ENCODE measurements around the gene GID4.

The GID4 gene

DNA sequence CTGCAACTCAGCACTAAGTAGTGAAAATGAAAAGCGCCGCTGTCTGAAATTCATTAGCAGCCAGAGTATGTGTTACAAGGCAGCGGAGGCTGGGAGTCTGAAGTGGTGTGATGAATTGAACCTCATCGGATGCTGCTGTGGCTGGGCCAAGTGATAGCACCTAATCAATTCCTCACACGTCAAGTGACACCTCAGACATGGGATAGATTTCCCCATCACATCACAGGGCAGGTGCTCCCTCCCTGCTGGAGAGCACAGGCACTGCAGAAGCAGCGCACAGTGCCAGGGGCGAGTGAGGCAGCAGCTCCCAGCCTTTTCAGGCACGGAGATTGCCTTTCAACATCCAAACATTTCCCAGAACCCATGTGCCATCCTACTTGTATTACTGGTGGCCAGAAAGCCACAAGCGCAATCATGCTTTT, 34.3 kb upstream of the GID4 start:
- Histone ChIP-seq H3K4me1 (ENCODE audit: control insufficient read depth, insufficient read depth, low read length) (no peaks in the 10 kb centered on the region), H3K4me3 (ENCODE audit: low read length) (no peak overlapping the region), H3K27me3 (ENCODE audit: control insufficient read depth, insufficient read depth, low read length) (no peaks in the 10 kb centered on the region), H3K9ac (ENCODE audit: low read length) (no peak overlapping the region), H3K36me3 (ENCODE audit: control insufficient read depth, insufficient read depth, low read length) (peaks cover 5% of the 10 kb centered on the region), H3K9me3 (ENCODE audit: control insufficient read depth, low read length) (no peaks in the 10 kb centered on the region)

DNA sequence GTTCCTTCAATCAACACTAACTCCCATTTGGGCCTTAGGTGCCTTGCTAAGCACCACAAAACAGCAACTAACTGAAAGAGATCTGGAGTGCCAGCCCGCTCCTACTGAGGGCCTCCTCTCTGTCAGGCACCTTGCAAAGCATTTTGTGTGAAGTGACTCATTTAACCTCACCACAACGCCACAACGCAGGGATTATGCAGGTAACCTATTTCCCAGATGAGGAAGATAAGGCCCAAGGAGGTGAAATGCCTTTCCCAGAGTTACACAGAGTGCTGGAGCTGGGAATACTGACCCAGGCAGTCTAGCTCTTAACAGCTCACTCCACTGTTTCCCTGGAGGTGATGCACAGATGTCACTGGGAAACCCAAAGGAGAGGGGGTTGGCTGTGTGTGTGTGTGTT, 33.7 kb upstream of the GID4 start:
- Histone ChIP-seq H3K9ac (ENCODE audit: low read length) (no peak overlapping the region), H3K4me3 (ENCODE audit: low read length) (no peak overlapping the region), H3K9me3 (ENCODE audit: control insufficient read depth, low read length) (no peaks in the 10 kb centered on the region), H3K27me3 (ENCODE audit: control insufficient read depth, insufficient read depth, low read length) (no peaks in the 10 kb centered on the region), H3K4me1 (ENCODE audit: control insufficient read depth, insufficient read depth, low read length) (no peaks in the 10 kb centered on the region), H3K36me3 (ENCODE audit: control insufficient read depth, insufficient read depth, low read length) (peaks cover 5% of the 10 kb centered on the region)

DNA sequence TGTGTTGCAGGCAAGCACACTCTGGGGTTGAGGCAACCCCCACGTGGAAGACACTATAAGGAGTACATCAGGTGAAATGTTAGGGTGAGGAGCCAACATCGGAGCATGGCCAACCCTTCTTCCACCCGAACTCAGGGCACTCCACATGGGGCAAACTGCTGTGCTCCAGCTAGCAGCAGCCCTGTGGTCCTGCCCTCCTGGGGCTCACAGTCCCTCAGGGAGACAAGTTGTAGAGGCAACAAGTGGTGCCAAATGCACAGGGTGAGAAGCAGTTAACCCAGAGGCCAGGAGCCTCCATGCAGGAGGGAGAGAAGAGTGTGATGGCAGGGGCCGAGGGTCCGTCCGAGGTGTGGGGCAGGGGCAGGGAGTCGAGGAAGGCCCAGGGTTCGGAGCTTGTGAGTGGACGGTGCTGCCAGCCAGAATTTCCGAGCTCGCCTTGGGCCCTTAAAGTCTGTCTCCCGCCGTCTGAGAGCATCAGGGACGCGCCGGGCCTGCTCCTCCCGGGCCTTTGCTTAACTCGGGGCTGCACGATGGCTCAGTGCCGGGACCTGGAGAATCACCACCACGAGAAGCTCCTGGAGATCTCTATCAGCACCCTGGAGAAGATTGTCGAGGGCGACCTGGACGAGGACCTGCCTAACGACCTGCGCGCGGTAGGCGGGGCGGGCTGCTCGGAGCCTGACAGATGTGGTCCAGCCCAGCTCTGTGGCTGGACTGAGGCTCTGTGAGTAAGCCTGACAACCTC, 32.5 kb upstream of the GID4 start:
- H3K27me3 ChIP-seq (ENCODE audit: control insufficient read depth, insufficient read depth, low read length): no peaks in the 10 kb centered on the region
- H3K4me1 ChIP-seq (ENCODE audit: control insufficient read depth, insufficient read depth, low read length): no peaks in the 10 kb centered on the region
- peaks cover 5% of the 10 kb centered on the region for H3K36me3 ChIP-seq (ENCODE audit: control insufficient read depth, insufficient read depth, low read length)
- H3K9me3 ChIP-seq (ENCODE audit: control insufficient read depth, low read length): no peaks in the 10 kb centered on the region
- H3K9ac ChIP-seq (ENCODE audit: low read length): no peak overlapping the region
- H3K4me3 ChIP-seq (ENCODE audit: low read length): no peak overlapping the region

DNA sequence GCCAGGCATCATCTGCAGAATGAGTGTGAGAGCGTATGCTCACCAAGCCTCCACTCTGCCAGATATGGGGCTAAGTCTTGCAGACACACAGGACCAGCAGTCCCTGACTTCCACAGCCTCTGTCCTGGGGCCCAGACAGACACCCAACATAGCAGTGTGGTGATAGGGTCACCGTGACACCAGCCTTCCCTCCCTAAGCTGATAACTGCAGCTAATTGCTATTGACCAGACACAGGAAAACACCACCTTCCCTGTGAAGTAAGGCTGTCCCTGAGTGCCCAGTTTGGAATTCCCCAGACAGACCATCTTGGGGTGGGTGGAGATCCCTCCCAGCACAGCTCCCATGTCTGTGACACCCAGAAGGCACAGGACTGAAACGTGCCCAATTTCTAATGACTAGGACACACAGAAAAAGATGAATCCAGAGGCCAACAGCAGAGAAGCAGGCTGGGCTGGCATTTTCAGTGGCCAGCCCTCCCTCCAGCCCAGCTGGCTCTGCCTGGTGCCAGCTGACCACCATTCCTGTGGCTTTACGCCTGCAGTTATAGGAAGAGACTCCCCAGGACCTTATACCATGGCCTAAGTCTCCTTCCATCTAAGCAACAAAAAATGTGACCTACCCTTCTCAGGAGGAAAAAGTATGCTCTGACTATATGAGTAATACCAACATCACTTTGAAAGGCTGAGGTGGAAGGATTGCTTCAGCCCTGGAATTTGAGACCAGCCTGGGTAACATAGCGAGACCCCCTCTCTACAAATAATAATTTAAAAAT, 30.5 kb upstream of the GID4 start:
- no peaks in the 10 kb centered on the region for H3K27me3 ChIP-seq (ENCODE audit: control insufficient read depth, insufficient read depth, low read length)
- H3K9ac ChIP-seq (ENCODE audit: low read length): no peak overlapping the region
- H3K9me3 ChIP-seq (ENCODE audit: control insufficient read depth, low read length): no peaks in the 10 kb centered on the region
- peaks cover 5% of the 10 kb centered on the region for H3K36me3 ChIP-seq (ENCODE audit: control insufficient read depth, insufficient read depth, low read length)
- H3K4me1 ChIP-seq (ENCODE audit: control insufficient read depth, insufficient read depth, low read length): no peaks in the 10 kb centered on the region
- no peak overlapping the region for H3K4me3 ChIP-seq (ENCODE audit: low read length)

DNA sequence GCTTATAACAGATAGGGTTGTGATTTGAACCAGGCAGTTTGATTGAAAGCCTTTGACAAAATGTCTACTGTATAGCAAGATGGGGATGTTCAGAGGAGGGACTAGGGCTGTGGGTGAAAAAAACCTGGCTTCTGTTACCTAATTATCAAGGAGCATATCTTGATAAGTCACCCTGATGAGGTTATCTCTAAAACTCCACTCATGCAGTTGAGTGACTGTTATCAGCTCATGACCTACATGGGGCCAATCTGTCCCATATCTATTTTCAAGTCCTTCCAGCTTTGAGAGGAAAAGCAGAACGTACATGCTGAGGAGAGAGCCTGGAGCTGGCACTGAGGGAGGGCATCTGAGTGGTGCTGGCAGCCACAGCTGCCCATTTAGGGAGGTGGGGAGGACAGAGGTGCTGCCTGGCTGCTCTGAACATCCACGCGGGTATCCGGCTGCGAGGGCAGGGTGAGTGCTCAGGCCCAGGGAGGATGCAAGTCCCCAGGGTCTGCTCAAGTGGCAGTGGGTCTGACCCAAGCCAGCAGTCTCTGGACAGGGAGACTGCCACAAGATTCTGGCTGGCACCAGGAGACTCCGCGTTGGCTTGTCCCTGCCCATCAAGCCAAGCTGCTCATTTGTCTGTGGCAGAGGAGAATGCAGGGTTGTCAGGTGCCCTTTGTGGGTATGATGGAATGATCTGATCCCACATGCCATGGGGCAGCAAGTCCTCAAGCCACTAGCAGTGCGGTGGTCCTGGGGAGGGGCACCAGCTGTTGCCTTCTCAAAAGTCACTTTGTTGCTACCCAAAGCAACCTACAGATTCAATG, 29.4 kb upstream of the GID4 start:
- H3K9ac ChIP-seq (ENCODE audit: low read length): no peak overlapping the region
- no peaks in the 10 kb centered on the region for H3K36me3 ChIP-seq (ENCODE audit: control insufficient read depth, insufficient read depth, low read length)
- no peaks in the 10 kb centered on the region for H3K27me3 ChIP-seq (ENCODE audit: control insufficient read depth, insufficient read depth, low read length)
- no peaks in the 10 kb centered on the region for H3K4me1 ChIP-seq (ENCODE audit: control insufficient read depth, insufficient read depth, low read length)
- no peaks in the 10 kb centered on the region for H3K9me3 ChIP-seq (ENCODE audit: control insufficient read depth, low read length)
- no peak overlapping the region for H3K4me3 ChIP-seq (ENCODE audit: low read length)

DNA sequence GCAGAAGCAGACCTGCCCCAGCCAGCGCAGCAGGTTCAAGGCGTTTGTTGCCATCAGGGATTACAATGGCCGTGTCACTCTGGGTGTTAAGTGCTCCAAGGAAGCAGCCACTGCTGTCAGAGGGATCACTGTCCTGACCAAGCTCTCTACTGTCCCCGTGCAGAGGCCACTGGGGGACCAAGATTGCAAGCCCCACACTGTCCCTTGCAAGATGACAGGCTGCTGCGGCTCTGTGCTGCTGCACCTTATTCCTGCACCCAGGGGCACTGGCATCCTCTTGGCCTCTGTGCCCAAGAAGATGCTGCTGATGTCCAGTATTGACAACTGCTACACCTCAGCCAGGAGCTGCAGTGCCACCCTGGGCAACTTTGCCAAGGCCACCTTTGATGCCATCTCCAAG, 27.9 kb upstream of the GID4 start:
- H3K36me3 ChIP-seq (ENCODE audit: control insufficient read depth, insufficient read depth, low read length): no peaks in the 10 kb centered on the region
- no peaks in the 10 kb centered on the region for H3K4me1 ChIP-seq (ENCODE audit: control insufficient read depth, insufficient read depth, low read length)
- no peak overlapping the region for H3K9ac ChIP-seq (ENCODE audit: low read length)
- H3K9me3 ChIP-seq (ENCODE audit: control insufficient read depth, low read length): no peaks in the 10 kb centered on the region
- no peaks in the 10 kb centered on the region for H3K27me3 ChIP-seq (ENCODE audit: control insufficient read depth, insufficient read depth, low read length)
- no peak overlapping the region for H3K4me3 ChIP-seq (ENCODE audit: low read length)

DNA sequence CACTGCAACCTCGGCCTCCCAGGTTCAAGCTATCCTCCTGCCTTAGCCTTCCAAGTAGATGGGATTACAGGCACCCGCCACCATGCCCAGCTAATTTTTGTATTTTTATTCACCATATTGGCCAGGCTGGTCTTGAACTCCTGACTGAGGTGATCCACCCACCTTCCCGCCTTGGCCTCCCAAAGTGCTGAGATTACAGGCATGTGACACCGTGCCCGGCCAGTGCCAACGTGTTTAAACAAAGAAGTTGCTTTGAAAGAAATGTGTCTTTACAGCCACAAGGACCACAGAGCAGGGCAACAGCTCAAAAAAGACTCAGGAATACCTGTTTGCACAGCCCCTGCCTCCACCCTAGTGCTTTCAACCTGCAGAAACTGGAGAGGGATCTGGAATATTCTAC, 25.2 kb upstream of the GID4 start:
- no peak overlapping the region for H3K4me3 ChIP-seq (ENCODE audit: low read length)

DNA sequence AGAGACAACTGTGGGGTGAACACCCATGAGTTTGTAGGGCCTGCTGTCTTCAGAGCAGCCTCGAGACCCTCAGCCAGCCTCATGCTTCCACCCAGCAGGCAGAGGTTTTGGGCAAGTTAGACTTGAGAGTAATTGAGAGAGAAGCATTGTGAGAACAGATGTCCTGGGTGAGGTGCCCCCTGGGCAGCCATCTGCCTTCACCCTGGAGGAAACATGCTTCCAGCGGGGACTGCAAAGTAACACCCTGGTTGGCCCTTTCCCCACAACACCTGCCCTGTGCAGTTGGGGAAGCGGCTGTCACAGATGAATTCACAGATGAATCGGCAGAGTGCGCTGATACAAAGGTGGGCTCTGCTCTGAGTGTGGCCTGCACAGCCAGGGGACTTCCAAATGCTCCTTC, 23.6 kb upstream of the GID4 start:
- H3K4me1 ChIP-seq (ENCODE audit: control insufficient read depth, insufficient read depth, low read length): peaks cover 15% of the 10 kb centered on the region
- no peak overlapping the region for H3K4me3 ChIP-seq (ENCODE audit: low read length)
- no peaks in the 10 kb centered on the region for H3K27me3 ChIP-seq (ENCODE audit: control insufficient read depth, insufficient read depth, low read length)
- H3K36me3 ChIP-seq (ENCODE audit: control insufficient read depth, insufficient read depth, low read length): no peaks in the 10 kb centered on the region
- no peaks in the 10 kb centered on the region for H3K9me3 ChIP-seq (ENCODE audit: control insufficient read depth, low read length)
- no peak overlapping the region for H3K9ac ChIP-seq (ENCODE audit: low read length)

More for the DNA sequence above, 25.2 kb upstream of the GID4 start:
- Histone ChIP-seq H3K27me3 (ENCODE audit: control insufficient read depth, insufficient read depth, low read length) (no peaks in the 10 kb centered on the region), H3K4me1 (ENCODE audit: control insufficient read depth, insufficient read depth, low read length) (peaks cover 15% of the 10 kb centered on the region), H3K9ac (ENCODE audit: low read length) (no peak overlapping the region), H3K36me3 (ENCODE audit: control insufficient read depth, insufficient read depth, low read length) (no peaks in the 10 kb centered on the region), H3K9me3 (ENCODE audit: control insufficient read depth, low read length) (no peaks in the 10 kb centered on the region)

DNA sequence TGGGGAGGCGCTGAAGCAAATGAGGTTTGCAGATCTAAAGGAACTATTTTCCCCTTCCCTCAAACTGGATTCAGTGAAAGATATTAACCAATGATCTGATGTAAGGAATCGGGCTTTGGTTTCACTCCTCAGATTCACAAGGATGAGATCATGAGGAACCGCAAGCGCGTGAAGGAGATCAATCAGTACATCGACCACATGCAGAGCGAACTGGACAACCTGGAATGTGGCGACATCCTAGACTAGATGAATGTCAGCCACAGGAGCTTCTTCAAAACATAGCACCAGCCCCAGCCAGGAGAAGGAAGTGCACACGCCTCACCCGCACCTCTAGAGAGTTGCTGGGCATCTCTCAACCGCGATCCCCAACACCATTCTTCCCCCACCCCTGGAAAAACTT, 22.8 kb upstream of the GID4 start:
- Histone ChIP-seq H3K36me3 (ENCODE audit: control insufficient read depth, insufficient read depth, low read length) (no peaks in the 10 kb centered on the region), H3K27me3 (ENCODE audit: control insufficient read depth, insufficient read depth, low read length) (no peaks in the 10 kb centered on the region), H3K4me3 (ENCODE audit: low read length) (no peak overlapping the region), H3K4me1 (ENCODE audit: control insufficient read depth, insufficient read depth, low read length) (peaks cover 15% of the 10 kb centered on the region), H3K9ac (ENCODE audit: low read length) (no peak overlapping the region), H3K9me3 (ENCODE audit: control insufficient read depth, low read length) (no peaks in the 10 kb centered on the region)

DNA sequence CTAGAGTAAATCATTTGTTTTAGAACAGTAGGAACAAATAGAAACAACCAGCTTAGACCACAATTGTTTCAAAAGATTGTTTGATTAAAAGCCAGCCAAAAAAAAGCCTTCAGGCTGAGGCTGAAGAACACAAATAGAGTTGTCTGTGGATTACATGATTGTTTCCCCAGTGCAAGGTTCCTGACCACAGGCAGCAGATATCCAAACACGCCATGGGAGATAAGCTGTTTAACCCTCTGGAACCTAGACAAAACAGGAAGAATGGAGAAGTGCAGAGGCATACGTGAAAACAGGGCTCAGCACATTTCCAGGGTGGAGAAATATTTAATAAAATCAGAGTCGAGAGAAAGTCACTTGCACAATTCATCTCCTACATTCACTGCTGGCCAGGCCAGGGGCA, 21.2 kb upstream of the GID4 start:
- H3K9me3 ChIP-seq (ENCODE audit: control insufficient read depth, low read length): no peaks in the 10 kb centered on the region
- no peaks in the 10 kb centered on the region for H3K36me3 ChIP-seq (ENCODE audit: control insufficient read depth, insufficient read depth, low read length)
- H3K4me3 ChIP-seq (ENCODE audit: low read length): no peak overlapping the region
- H3K4me1 ChIP-seq (ENCODE audit: control insufficient read depth, insufficient read depth, low read length): peaks cover 15% of the 10 kb centered on the region
- H3K9ac ChIP-seq (ENCODE audit: low read length): no peak overlapping the region
- no peaks in the 10 kb centered on the region for H3K27me3 ChIP-seq (ENCODE audit: control insufficient read depth, insufficient read depth, low read length)

DNA sequence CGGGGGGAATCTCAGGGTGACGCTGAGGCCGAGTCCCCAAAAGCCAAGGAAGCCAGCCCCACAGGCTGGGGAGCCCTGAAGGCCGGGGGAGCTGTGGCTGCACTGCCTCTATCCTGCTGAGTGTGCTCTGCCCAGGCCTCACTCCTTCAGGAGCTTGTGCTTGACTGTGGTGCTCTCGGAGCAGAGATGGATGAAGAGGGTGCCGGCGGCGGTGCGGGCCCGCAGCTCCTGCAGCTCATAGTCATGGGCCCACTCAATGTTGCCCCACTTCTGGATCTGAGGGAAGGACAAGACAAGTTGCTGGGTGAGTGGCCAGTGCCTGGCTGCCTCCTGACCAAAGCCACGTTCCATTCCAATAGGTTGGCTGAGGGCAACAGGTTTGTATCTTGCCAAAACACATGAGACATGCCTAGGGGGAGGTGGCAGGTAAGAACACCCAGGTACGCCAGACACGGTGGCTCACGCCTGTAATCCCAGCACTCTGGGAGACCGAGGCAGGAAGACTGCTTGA, 20.7 kb upstream of the GID4 start:
- peaks cover 15% of the 10 kb centered on the region for H3K4me1 ChIP-seq (ENCODE audit: control insufficient read depth, insufficient read depth, low read length)
- H3K27me3 ChIP-seq (ENCODE audit: control insufficient read depth, insufficient read depth, low read length): no peaks in the 10 kb centered on the region
- no peak overlapping the region for H3K4me3 ChIP-seq (ENCODE audit: low read length)
- no peaks in the 10 kb centered on the region for H3K9me3 ChIP-seq (ENCODE audit: control insufficient read depth, low read length)
- H3K36me3 ChIP-seq (ENCODE audit: control insufficient read depth, insufficient read depth, low read length): no peaks in the 10 kb centered on the region
- no peak overlapping the region for H3K9ac ChIP-seq (ENCODE audit: low read length)

DNA sequence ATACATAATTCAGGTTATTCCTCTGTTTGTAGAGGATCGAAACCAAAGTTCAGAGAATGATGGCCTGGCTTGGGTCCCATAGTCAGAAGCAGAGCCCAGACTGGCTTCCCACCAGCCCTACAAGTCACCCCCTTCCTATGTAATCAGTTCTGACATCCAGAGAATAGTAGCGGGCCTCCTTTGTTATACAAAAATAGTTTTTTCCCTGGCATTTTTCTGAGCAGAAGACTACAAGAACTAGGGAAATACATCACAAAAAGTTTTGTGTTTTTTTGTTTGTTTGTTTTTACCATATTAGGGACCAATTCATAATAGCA, 19.4 kb upstream of the GID4 start:
- H3K4me3 ChIP-seq (ENCODE audit: low read length): no peak overlapping the region
- H3K9ac ChIP-seq (ENCODE audit: low read length): no peak overlapping the region
- no peaks in the 10 kb centered on the region for H3K27me3 ChIP-seq (ENCODE audit: control insufficient read depth, insufficient read depth, low read length)
- peaks cover 15% of the 10 kb centered on the region for H3K4me1 ChIP-seq (ENCODE audit: control insufficient read depth, insufficient read depth, low read length)
- no peaks in the 10 kb centered on the region for H3K9me3 ChIP-seq (ENCODE audit: control insufficient read depth, low read length)
- no peaks in the 10 kb centered on the region for H3K36me3 ChIP-seq (ENCODE audit: control insufficient read depth, insufficient read depth, low read length)

Measured in mucosa of stomach (tissue), 1 donor.